K562 (cell line): ENCODE measurements around the gene PCDHGB2. TPM values are rescaled to one million over a fixed set of nuclear protein-coding genes. Genes with fewer than 3 reads are reported as not detected.

Experiments
- ATAC-seq: fragments of 200-7000 bp; cut with Tn5 transposase; 3 replicates; pipeline ENCODE4 v1.9.1; 2020; ENCODE audit warnings: moderate library complexity
- Bru-seq: library from RNA; stranded (reverse); fragments of 400-500 nt; gene quantifications from one replicate; lab custom pipeline; 2021; lab: Mats Ljungman, UMichigan
- BruChase-seq, 2 experiments: library from RNA; stranded (reverse); fragments of 400-500 nt; gene quantifications; one replicate each; lab custom pipeline; 2021; lab: Mats Ljungman, UMichigan
- BruUV-seq: library from RNA; stranded (reverse); fragments of 400-500 nt; replicated peaks from 2 replicates; lab custom pipeline; 2021; lab: Mats Ljungman, UMichigan
- CTCF ChIA-PET: fragments of 300-600 bp; formaldehyde crosslinking; extraction: SDS; loops from one replicate; lab custom pipeline; 2021; ENCODE audit warnings: low intra/inter-chr PET ratio; lab: Yijun Ruan, JAX
- POLR2A ChIA-PET: fragments of 300-600, 350-650 bp; sonication (Branson Sonifier 250); formaldehyde crosslinking; extraction: SDS; loops from one replicate; lab custom pipeline; 2021; ENCODE audit warnings: antibody characterized with exemption, inconsistent platforms; lab: Yijun Ruan, JAX
- DNase-seq, 4 experiments: peaks; one replicate each; pipeline versions ENCODE4 v3.0.0 to v3.0.0-alpha.2; 2011 to 2018; ENCODE audit warnings: low spot score in 3 of 4, mixed read lengths in 3 of 4; ENCODE audit errors: extremely low read depth in 1 of 4
- FAIRE-seq: peaks from 2 replicates; lab custom pipeline; 2011; peaks lifted over from hg19 to GRCh38; lab: Jason Lieb, UNC
- H2AFZ ChIP-seq: 2 replicates; pipeline ENCODE4 v1.6.0; 2011; ENCODE audit warnings: low read depth, low read length, control low read depth, inconsistent platforms
- H3K27ac ChIP-seq: fragments of 200-600 bp; 3 replicates; pipeline ENCODE4 v1.8.0; 2011; ENCODE audit warnings: low read depth, mild to moderate bottlenecking, control low read depth, inconsistent platforms, low read length, moderate library complexity, mixed read lengths; ENCODE audit errors: extremely low read depth
- H3K27me3 ChIP-seq, 2 experiments: fragments of 300-600 bp in 1 of 2; 2 replicates in 1 of 2; 3 replicates in 1 of 2; pipeline versions ENCODE4 v1.6.0 to v1.8.0; 2011; ENCODE audit warnings: inconsistent platforms in 2 of 2, low read length in 2 of 2, mild to moderate bottlenecking in 1 of 2, mixed read lengths in 1 of 2, moderate library complexity in 1 of 2; ENCODE audit not compliant: control insufficient read depth in 2 of 2, insufficient read depth in 2 of 2
- H3K36me3 ChIP-seq: fragments of 300-600 bp; 3 replicates; pipeline ENCODE4 v1.8.0; 2011; ENCODE audit warnings: mild to moderate bottlenecking, low read length, inconsistent platforms; ENCODE audit not compliant: control insufficient read depth, insufficient read depth
- H3K4me1 ChIP-seq, 2 experiments: fragments of 200-600 bp in 1 of 2; replicated peaks in 1 of 2; 2 replicates in 1 of 2; 3 replicates in 1 of 2; pipeline versions ENCODE4 v1.5.1 to v1.8.0; 2011; ENCODE audit warnings: inconsistent platforms in 2 of 2, low read length in 2 of 2, mild to moderate bottlenecking in 1 of 2, mixed read lengths in 1 of 2, moderate library complexity in 1 of 2; ENCODE audit not compliant: control insufficient read depth in 2 of 2, insufficient read depth in 2 of 2
- H3K4me2 ChIP-seq: 2 replicates; pipeline ENCODE4 v1.6.1; 2011; ENCODE audit warnings: low read length, control low read depth, inconsistent platforms, mixed read lengths; ENCODE audit not compliant: insufficient read depth
- H3K4me3 ChIP-seq: fragments of 200-600 bp; sonication (generic), shearing (Covaris generic); 2 replicates; pipeline ENCODE4 v1.5.1; 2016; ENCODE audit warnings: control low read depth, inconsistent platforms
- H3K79me2 ChIP-seq: fragments of 200-600 bp; 3 replicates; pipeline ENCODE4 v1.8.0; 2011; ENCODE audit warnings: low read length, inconsistent platforms; ENCODE audit not compliant: control insufficient read depth, insufficient read depth
- H3K9ac ChIP-seq, 2 experiments: 2 replicates each; pipeline versions ENCODE4 v1.6.0 to v1.6.1; 2011; ENCODE audit warnings: low read depth in 2 of 2, low read length in 2 of 2, control low read depth in 1 of 2, inconsistent platforms in 1 of 2, mild to moderate bottlenecking in 1 of 2, mixed read lengths in 1 of 2; ENCODE audit not compliant: insufficient read depth in 1 of 2
- H3K9me1 ChIP-seq: one replicate; pipeline ENCODE4 v1.6.0; 2011; ENCODE audit warnings: inconsistent platforms, mild to moderate bottlenecking, low read length, moderate library complexity; ENCODE audit not compliant: control insufficient read depth, insufficient read depth
- H3K9me3 ChIP-seq: replicated peaks from 2 replicates; pipeline ENCODE4 v1.5.1; 2011; ENCODE audit warnings: low read depth, low read length, inconsistent platforms; ENCODE audit not compliant: control insufficient read depth, insufficient read depth
- H4K20me1 ChIP-seq: replicated peaks from 2 replicates; pipeline ENCODE4 v1.6.1; 2011; ENCODE audit warnings: low read length, inconsistent platforms, mixed read lengths; ENCODE audit not compliant: control insufficient read depth, insufficient read depth
- EHMT2 ChIP-seq: fragments of 450-650 bp; IDR thresholded peaks from 2 replicates; pipeline ENCODE4 v1.6.1; 2018; ENCODE audit warnings: antibody characterized with exemption
- GTF2F1 ChIP-seq: IDR thresholded peaks from 2 replicates; pipeline ENCODE4 v1.6.1; 2011; ENCODE audit warnings: low read depth, low read length, improper control_type of control experiment
- MAZ ChIP-seq, 2 experiments: fragments of 450-650 bp in 1 of 2; sonication (generic) in 1 of 2; formaldehyde crosslinking; IDR thresholded peaks in 1 of 2; conservative IDR thresholded peaks in 1 of 2; 2 replicates each; pipeline versions ENCODE4 v1.4.0 to v1.5.0; 2020; ENCODE audit warnings: mild to moderate bottlenecking in 1 of 2, missing genetic modification reagents in 1 of 2
- PHB ChIP-seq: fragments of 250-450 bp; sonication (Bioruptor Pico); IDR thresholded peaks from 2 replicates; pipeline ENCODE4 v1.5.0; 2021
- RAD21 ChIP-seq, 2 experiments: fragments of 250-450 bp in 1 of 2; fragments of 450-650 bp in 1 of 2; sonication (Bioruptor Pico) in 1 of 2; formaldehyde crosslinking in 1 of 2; IDR thresholded peaks in 1 of 2; conservative IDR thresholded peaks in 1 of 2; 2 replicates each; pipeline versions ENCODE4 v1.4.0 to v1.8.0; 2020 to 2022; ENCODE audit warnings: mild to moderate bottlenecking in 2 of 2, moderate library complexity in 1 of 2
- TAF9B ChIP-seq: fragments of 450-650 bp; IDR thresholded peaks from 2 replicates; pipeline ENCODE4 v1.6.1; 2018; ENCODE audit warnings: mild to moderate bottlenecking; ENCODE audit not compliant: partially characterized antibody
- ZNF121 ChIP-seq: sonication (generic); formaldehyde crosslinking; conservative IDR thresholded peaks from 2 replicates; pipeline ENCODE4 v1.8.0; 2022; ENCODE audit warnings: missing genetic modification reagents
- WGBS: fragments of 100-300 bp; shearing (Covaris generic); methylation state at CpG from one replicate; pipeline ENCODE4 v1.1.6; 2016; ENCODE audit warnings: low coverage, mixed read lengths; ENCODE audit not compliant: insufficient coverage; ENCODE audit errors: missing lambda C conversion rate; 5-methylcytosine and 5-hydroxymethylcytosine counted together
- in situ Hi-C: fragments of 300-500 bp; cut with MboI; formaldehyde crosslinking; loops from 4 replicates; pipeline ENCODE4 v1.15.0; 2018; ENCODE audit warnings: inconsistent platforms, mixed read lengths
- intact Hi-C: fragments of 100-400 bp; cut with micrococcal nuclease; formaldehyde crosslinking; loops from 2 replicates; pipeline ENCODE4 v1.14.2; 2022
- long read RNA-seq, 3 experiments: library from polyadenylated mRNA in 2 of 3; library from RNA in 1 of 3; unstranded in 2 of 3; stranded (forward) in 1 of 3; transcript quantifications; one replicate each; pipeline ENCODE4 v2.0.0, GENCODE V29; 2019 to 2022
- polyA minus RNA-seq, 3 experiments: library from RNA; depleted of rRNA, polyadenylated mRNA; stranded (reverse); fragments of >200 nt; gene quantifications; 2 replicates each; pipeline ENCODE4 v1.2.3, GENCODE V29; 2011
- polyA plus RNA-seq, 8 experiments: library from polyadenylated mRNA; depleted of rRNA in 4 of 8; stranded (reverse) in 5 of 8; unstranded in 3 of 8; fragments of >200 nt; fragmentation: Nextera tagmentation in 2 of 8; fragmentation: Illumina TruSeq in 1 of 8; extraction: Ambion mirVana in 2 of 8; extraction: Trizol in 1 of 8; gene quantifications; 2 replicates each; pipeline versions ENCODE4 v1.2.1 to v1.2.3, GENCODE V29; 2011 to 2014; ENCODE audit warnings: inconsistent platforms in 1 of 8, missing spikeins in 1 of 8
- total RNA-seq, 7 experiments: library from RNA; depleted of rRNA in 6 of 7; stranded (reverse); fragments of >200 nt in 6 of 7; fragmentation: Illumina TruSeq in 2 of 7; extraction: Trizol in 2 of 7; gene quantifications; 2 replicates each; pipeline versions ENCODE4 v1.2.1 to v1.2.3, GENCODE V29; 2011 to 2021; ENCODE audit warnings: low replicate concordance in 1 of 7
- TF ChIP-seq, protein P1 (sequence below): fragments of 250-450 bp; sonication (Bioruptor Pico); IDR thresholded peaks from 2 replicates; pipeline ENCODE4 v1.8.0; 2022; ENCODE audit warnings: moderate library complexity, mild to moderate bottlenecking, inconsistent platforms
- TF ChIP-seq, protein P2 (sequence below), 2 experiments: fragments of 250-450 bp in 1 of 2; fragments of 450-650 bp in 1 of 2; sonication (Bioruptor Pico) in 1 of 2; IDR thresholded peaks; 2 replicates each; pipeline versions ENCODE4 v1.6.1 to v1.8.0; 2016 to 2021; ENCODE audit warnings: mild to moderate bottlenecking in 2 of 2, moderate library complexity in 2 of 2, missing compliant biosample characterization in 1 of 2, missing genetic modification characterization in 1 of 2
- TF ChIP-seq, protein P3 (sequence below), 3 experiments: IDR thresholded peaks in 2 of 3; conservative IDR thresholded peaks in 1 of 3; 2 replicates each; pipeline ENCODE4 v1.5.1; 2011 to 2012; ENCODE audit warnings: low read length in 3 of 3, mild to moderate bottlenecking in 3 of 3, control low read depth in 2 of 3, improper control_type of control experiment in 1 of 3, inconsistent platforms in 1 of 3, low read depth in 1 of 3, mixed read lengths in 1 of 3, moderate library complexity in 1 of 3; ENCODE audit not compliant: insufficient read depth in 2 of 3

Gene PCDHGB2
- 0.81 and 2.9 TPM in 2 replicates for total RNA-seq (2011; cell fraction: chromatin; rRNA removed; ENCODE audit: low replicate concordance)
- 0.83 and 2.1 TPM in 2 replicates for total RNA-seq (2011; cell fraction: nucleolus; rRNA removed)
- total RNA-seq (2011; cell fraction: nucleoplasm; rRNA removed) = 0.99 and 1.5 TPM in 2 replicates
- total RNA-seq (2014; rRNA removed) (0.14 and 0.20 TPM in 2 replicates), total RNA-seq (2014; rRNA removed; fragmentation: Illumina TruSeq; extraction: Trizol) (0.22 and 0.29 TPM in 2 replicates), total RNA-seq (2015; rRNA removed; fragmentation: Illumina TruSeq; extraction: Trizol) (0.30 and 0.54 TPM in 2 replicates), total RNA-seq (2021) (0.36 and 0.42 TPM in 2 replicates), polyA plus RNA-seq (2011; rRNA removed) (0.12 and 0.33 TPM in 2 replicates), polyA plus RNA-seq (2014; fragmentation: Illumina TruSeq; extraction: Trizol) (0.24 and 0.28 TPM in 2 replicates), polyA plus RNA-seq (2014; fragmentation: Nextera tagmentation; extraction: Ambion mirVana) (under 1 TPM in 1 of 2 experiments, not detected in 1; 0.06 TPM), polyA plus RNA-seq (2014; rRNA removed) (0.24 and 0.29 TPM in 2 replicates), polyA minus RNA-seq (2011; rRNA and poly(A)+ RNA removed) (0.24 and 0.98 TPM in 2 replicates), Bru-seq, nascent RNA (percentile 42 among the genes with signal in this experiment), BruChase-seq, experiment 1, labeled RNA remaining after a 2-hour chase (percentile 44 among the genes with signal in this experiment), BruChase-seq, experiment 2, labeled RNA remaining after a 6-hour chase (percentile 51 among the genes with signal in this experiment)
- polyA plus RNA-seq (2011; cell fraction: cytosol; rRNA removed) = 0.10 and 0.31 TPM in 2 replicates
- 0.32 and 1.1 TPM in 2 replicates for polyA plus RNA-seq (2011; cell fraction: nucleus; rRNA removed)
- 0.25 and 1.2 TPM in 2 replicates for polyA plus RNA-seq (2012)
- 0.29 and 0.46 TPM in 2 replicates for polyA minus RNA-seq (2011; cell fraction: cytosol; rRNA and poly(A)+ RNA removed)
- 0.78 and 1.3 TPM in 2 replicates for polyA minus RNA-seq (2011; cell fraction: nucleus; rRNA and poly(A)+ RNA removed)
- long read RNA-seq, experiment 1 = 0 reads
- long read RNA-seq, experiment 2 = 0 reads
- long read RNA-seq, experiment 3, partial matches to known transcripts = 0 of 1 reads
- long read RNA-seq, experiment 3, other reads (novel, unspliced or antisense) = 0 of 1 reads

DNA sequence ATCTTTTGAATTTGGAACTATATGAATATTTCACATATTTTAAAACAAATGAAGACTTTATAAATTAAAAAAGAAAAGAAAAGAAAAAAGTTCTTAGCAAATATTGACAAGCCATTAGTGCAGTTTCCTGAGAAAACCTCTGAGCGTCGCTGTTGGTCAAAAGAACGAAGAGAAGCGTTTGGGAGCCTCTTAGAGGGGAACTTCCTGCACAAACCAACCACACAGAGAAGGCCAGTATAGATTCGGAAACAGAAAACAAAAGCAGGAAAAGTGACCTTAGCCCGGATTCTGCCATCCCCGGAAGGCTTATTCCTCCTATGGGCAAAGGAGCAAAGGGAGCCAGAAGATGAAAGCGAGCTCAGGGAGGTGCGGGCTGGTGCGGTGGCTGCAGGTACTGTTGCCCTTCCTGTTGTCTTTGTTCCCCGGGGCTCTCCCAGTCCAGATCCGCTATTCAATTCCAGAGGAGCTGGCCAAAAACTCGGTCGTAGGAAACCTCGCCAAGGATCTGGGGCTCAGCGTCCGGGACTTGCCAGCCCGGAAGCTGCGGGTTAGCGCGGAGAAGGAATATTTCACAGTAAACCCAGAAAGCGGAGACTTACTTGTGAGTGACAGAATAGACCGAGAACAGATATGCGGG, at the start of gene PCDHGB2:
TSS of gene PCDHGB2 (plus strand) at position 205 of the 637 bp plus-strand sequence. CDS start at position 347, 142 bp downstream.
- H3K9ac ChIP-seq = peak within 1 kb of the TSS in 1 of 2 experiments; percentile 56; a peak in 2 of 4 replicates
- H3K4me2 ChIP-seq = peak within 1 kb of the TSS; percentile 35
- no TSS peak for BruUV-seq
- ATAC-seq (peak; percentile 76), DNase-seq (peak in 2 of 4 experiments; percentile 40 to 56), FAIRE-seq (peak; percentile 66)
- ChIA-PET CTCF (interaction anchor here (1.0 to 2.3 kb wide), 3 partner anchors 152 to 204 kb away, joined by 3 to 12 read pairs (median 4); no protein-coding TSS in a partner anchor), POLR2A (no interaction called here)
- peak within 1 kb of the TSS; percentile 47; the same call in 1 of the 2 replicates for H2AFZ ChIP-seq
- intact Hi-C loops = no loop called here
- no peaks in the 10 kb centered on the region for H3K36me3 ChIP-seq
- no peaks in the 10 kb centered on the region for H3K79me2 ChIP-seq
- H3K4me1 ChIP-seq = peaks cover 3 to 17% of the 10 kb centered on the region in 2 experiments; a peak in 3 of 5 replicates
- peak within 1 kb of the TSS; percentile 33 for H3K4me3 ChIP-seq
- in situ Hi-C loops = no loop called here
- no peaks in the 10 kb centered on the region; the same call in 1 of the 2 replicates for H3K9me3 ChIP-seq
- 10% methylated on average over 24 of the region's 24 CpGs for WGBS
- no peaks in the 10 kb centered on the region for H4K20me1 ChIP-seq
- peaks cover 0 to 28% of the 10 kb centered on the region in 2 experiments; a peak in 3 of 5 replicates for H3K27me3 ChIP-seq
- H3K27ac ChIP-seq = no peak within 1 kb of the TSS
- no peaks in the 10 kb centered on the region for H3K9me1 ChIP-seq
- TF ChIP-seq RAD21 (CRISPR knock-in tag; conservative IDR thresholded peaks at IDR 0.05 in 1 of 2, IDR thresholded peaks at IDR 0.05 in 1 of 2) = peak; percentile 12 to 35; a peak in 2 of 4 replicates
- TF ChIP-seq ZNF121 = no peak
- TF ChIP-seq TAF9B = no peak
- TF ChIP-seq GTF2F1 = no peak
- TF ChIP-seq, protein P1, sequence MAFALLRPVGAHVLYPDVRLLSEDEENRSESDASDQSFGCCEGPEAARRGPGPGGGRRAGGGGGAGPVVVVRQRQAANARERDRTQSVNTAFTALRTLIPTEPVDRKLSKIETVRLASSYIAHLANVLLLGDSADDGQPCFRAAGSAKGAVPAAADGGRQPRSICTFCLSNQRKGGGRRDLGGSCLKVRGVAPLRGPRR = no peak
- TF ChIP-seq PHB (CRISPR knock-in tag) = no peak
- TF ChIP-seq, protein P2, sequence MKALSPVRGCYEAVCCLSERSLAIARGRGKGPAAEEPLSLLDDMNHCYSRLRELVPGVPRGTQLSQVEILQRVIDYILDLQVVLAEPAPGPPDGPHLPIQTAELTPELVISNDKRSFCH (CRISPR knock-in tag; IDR thresholded peaks at IDR 0.05) = no peak
- TF ChIP-seq, protein P2 (tag; IDR thresholded peaks at IDR 0.05) = no peak
- 0 out of 4 replicates have a peak, but pooled peaks of 1 of the 2 experiments have one; percentile 16 for TF ChIP-seq MAZ (CRISPR knock-in tag; conservative IDR thresholded peaks at IDR 0.05 in 1 of 2, IDR thresholded peaks at IDR 0.05 in 1 of 2)
- TF ChIP-seq, protein P3, sequence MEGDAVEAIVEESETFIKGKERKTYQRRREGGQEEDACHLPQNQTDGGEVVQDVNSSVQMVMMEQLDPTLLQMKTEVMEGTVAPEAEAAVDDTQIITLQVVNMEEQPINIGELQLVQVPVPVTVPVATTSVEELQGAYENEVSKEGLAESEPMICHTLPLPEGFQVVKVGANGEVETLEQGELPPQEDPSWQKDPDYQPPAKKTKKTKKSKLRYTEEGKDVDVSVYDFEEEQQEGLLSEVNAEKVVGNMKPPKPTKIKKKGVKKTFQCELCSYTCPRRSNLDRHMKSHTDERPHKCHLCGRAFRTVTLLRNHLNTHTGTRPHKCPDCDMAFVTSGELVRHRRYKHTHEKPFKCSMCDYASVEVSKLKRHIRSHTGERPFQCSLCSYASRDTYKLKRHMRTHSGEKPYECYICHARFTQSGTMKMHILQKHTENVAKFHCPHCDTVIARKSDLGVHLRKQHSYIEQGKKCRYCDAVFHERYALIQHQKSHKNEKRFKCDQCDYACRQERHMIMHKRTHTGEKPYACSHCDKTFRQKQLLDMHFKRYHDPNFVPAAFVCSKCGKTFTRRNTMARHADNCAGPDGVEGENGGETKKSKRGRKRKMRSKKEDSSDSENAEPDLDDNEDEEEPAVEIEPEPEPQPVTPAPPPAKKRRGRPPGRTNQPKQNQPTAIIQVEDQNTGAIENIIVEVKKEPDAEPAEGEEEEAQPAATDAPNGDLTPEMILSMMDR (IDR thresholded peaks at IDR 0.05 in 2 of 3, conservative IDR thresholded peaks at IDR 0.05 in 1 of 3; ENCODE audit: insufficient read depth in 2 of 3, low read depth in 1 of 3, low read length in 3 of 3) = peak; percentile 58 to 70 (median 68)
- TF ChIP-seq EHMT2 = 0 out of 2 replicates have a peak, but pooled peaks have one; percentile 18
